Activated gamma-delta T cell treated with anti-CD3 and anti-CD28 coated beads, Interleukin-2, amount 50 U/mL, for 16 hours (primary cell): ENCODE measurements around the gene SDCBP2.
"Not testable (repeated sequence)": the region's sequence is repeated elsewhere in the genome, so short reads cannot be mapped to it uniquely, and the experiment has no call there.

Experiments
- DNase-seq: peaks from one replicate; pipeline ENCODE4 v3.0.0-alpha.2; 2020; ENCODE audit warnings: low read depth

SDCBP2 gene

GRCh38 chr20:1360094-1360846, 31.3 kb upstream of the SDCBP2 start:
- DNase-seq = no peak

GRCh38 chr20:1357921-1358671, 29.2 kb upstream of the SDCBP2 start:
- DNase-seq = no peak

- no peak for DNase-seq
These were observed 25.0 kb upstream of the SDCBP2 start for GRCh38 chr20:1353956-1354355.

GRCh38 chr20:1346315-1346969, 17.5 kb upstream of the SDCBP2 start:
- no peak for DNase-seq

- no peak for DNase-seq
These were observed 16.8 kb upstream of the SDCBP2 start for GRCh38 chr20:1345756-1346093.

- no peak for DNase-seq
These were observed 16.3 kb upstream of the SDCBP2 start for GRCh38 chr20:1345030-1345755.

- DNase-seq = not testable (repeated sequence)
These were observed 14.6 kb upstream of the SDCBP2 start for GRCh38 chr20:1343446-1344124.

GRCh38 chr20:1341561-1342265, 12.8 kb upstream of the SDCBP2 start:
- DNase-seq = no peak

GRCh38 chr20:1338801-1339200, 9.9 kb upstream of the SDCBP2 start:
- DNase-seq = no peak

- no peak for DNase-seq
These were observed 9.2 kb upstream of the SDCBP2 start for GRCh38 chr20:1338096-1338495.

- no peak for DNase-seq
These were observed 8.5 kb upstream of the SDCBP2 start for GRCh38 chr20:1337441-1337840.

GRCh38 chr20:1336699-1337367, 7.9 kb upstream of the SDCBP2 start:
- DNase-seq = no peak

- DNase-seq = no peak
These were observed 7.2 kb upstream of the SDCBP2 start for GRCh38 chr20:1335961-1336698.

- no peak for DNase-seq
These were observed 5.8 kb upstream of the SDCBP2 start for GRCh38 chr20:1334761-1335160.

- DNase-seq = no peak
These were observed 5.4 kb upstream of the SDCBP2 start for GRCh38 chr20:1334370-1334731.

- DNase-seq = no peak
These were observed 4.8 kb upstream of the SDCBP2 start for GRCh38 chr20:1333462-1334369.

- DNase-seq = no peak
These were observed 3.9 kb upstream of the SDCBP2 start for GRCh38 chr20:1332749-1333300.

- DNase-seq = no peak
These were observed 3.0 kb upstream of the SDCBP2 start for GRCh38 chr20:1331801-1332453.
